ENCODE measurements around the gene SMARCA5. TPM values are rescaled to one million over a fixed set of nuclear protein-coding genes. Genes with fewer than 3 reads are reported as not detected.

SMARCA5 gene
- total RNA-seq, 1 experiment from 2014 or later, result 77.1 TPM

- BruUV-seq (replicated peaks), result no TSS peak
- CTCF ChIA-PET, result no interaction called here
Measured at GRCh38 chr4:143598816-143599215, 85.3 kb downstream of the SMARCA5 start.

GRCh38 chr4:143599827-143600226 is 86.3 kb downstream of the SMARCA5 start:
- Histone ChIP-seq H3K27me3 (replicated peaks; ENCODE audit: insufficient read depth, low read depth, low read length, poor library complexity) (no peaks in the 10 kb centered on the region), H3K9me3 (ENCODE audit: low read depth, low read length, poor library complexity, severe bottlenecking) (no peaks in the 10 kb centered on the region), H3K27ac (ENCODE audit: low read depth, low read length, poor library complexity, severe bottlenecking) (no peak overlapping the region), H3K4me1 (ENCODE audit: insufficient read depth, low read length, poor library complexity, severe bottlenecking) (no peaks in the 10 kb centered on the region), H3K4me3 (ENCODE audit: low read depth, low read length, poor library complexity, severe bottlenecking) (no peak overlapping the region), H3K36me3 (ENCODE audit: insufficient read depth, low read length, poor library complexity, severe bottlenecking) (no peaks in the 10 kb centered on the region)
- ChIA-PET POLR2A (ENCODE audit: low non-redundant PET) (no interaction called here), CTCF (no interaction called here)
- no peak for DNase-seq (ENCODE audit: low spot score)
- no peak for TF ChIP-seq CTCF (conservative IDR thresholded peaks at IDR 0.05; ENCODE audit: low read depth, low read length)
- no peak for TF ChIP-seq EZH2 (IDR thresholded peaks at IDR 0.05; ENCODE audit: borderline replicate concordance, low read depth, low read length, poor library complexity, severe bottlenecking)
- no TSS peak for BruUV-seq (replicated peaks)
- intact Hi-C loops (cut with micrococcal nuclease; ENCODE audit: unreplicated experiment), result no loop called here

More at GRCh38 chr4:143598816-143599215, 85.3 kb downstream of the SMARCA5 start:
- H3K9me3 ChIP-seq (ENCODE audit: low read depth, low read length, poor library complexity, severe bottlenecking), result no peaks in the 10 kb centered on the region
- no peaks in the 10 kb centered on the region for H3K36me3 ChIP-seq (ENCODE audit: insufficient read depth, low read length, poor library complexity, severe bottlenecking)
- H3K4me1 ChIP-seq (ENCODE audit: insufficient read depth, low read length, poor library complexity, severe bottlenecking), result no peaks in the 10 kb centered on the region
- no peak for DNase-seq (ENCODE audit: low spot score)
- POLR2A ChIA-PET (ENCODE audit: low non-redundant PET), result no interaction called here
- TF ChIP-seq CTCF (conservative IDR thresholded peaks at IDR 0.05; ENCODE audit: low read depth, low read length) (no peak), EZH2 (IDR thresholded peaks at IDR 0.05; ENCODE audit: borderline replicate concordance, low read depth, low read length, poor library complexity, severe bottlenecking) (no peak)
- no peak overlapping the region for H3K4me3 ChIP-seq (ENCODE audit: low read depth, low read length, poor library complexity, severe bottlenecking)
- intact Hi-C loops (cut with micrococcal nuclease; ENCODE audit: unreplicated experiment), result no loop called here
- H3K27me3 ChIP-seq (replicated peaks; ENCODE audit: insufficient read depth, low read depth, low read length, poor library complexity), result no peaks in the 10 kb centered on the region
- no peak overlapping the region for H3K27ac ChIP-seq (ENCODE audit: low read depth, low read length, poor library complexity, severe bottlenecking)

GRCh38 chr4:143606480-143606879 is 93.0 kb downstream of the SMARCA5 start:
- no peaks in the 10 kb centered on the region for H3K36me3 ChIP-seq (ENCODE audit: insufficient read depth, low read length, poor library complexity, severe bottlenecking)
- ChIA-PET POLR2A (ENCODE audit: low non-redundant PET) (no interaction called here), CTCF (no interaction called here)
- intact Hi-C loops (cut with micrococcal nuclease; ENCODE audit: unreplicated experiment), result no loop called here
- H3K4me3 ChIP-seq (ENCODE audit: low read depth, low read length, poor library complexity, severe bottlenecking), result no peak overlapping the region
- no peak for TF ChIP-seq EZH2 (IDR thresholded peaks at IDR 0.05; ENCODE audit: borderline replicate concordance, low read depth, low read length, poor library complexity, severe bottlenecking)
- no peak for TF ChIP-seq CTCF (conservative IDR thresholded peaks at IDR 0.05; ENCODE audit: low read depth, low read length)
- BruUV-seq (replicated peaks), result no TSS peak
- no peaks in the 10 kb centered on the region for H3K27me3 ChIP-seq (replicated peaks; ENCODE audit: insufficient read depth, low read depth, low read length, poor library complexity)
- no peaks in the 10 kb centered on the region for H3K9me3 ChIP-seq (ENCODE audit: low read depth, low read length, poor library complexity, severe bottlenecking)
- no peaks in the 10 kb centered on the region for H3K4me1 ChIP-seq (ENCODE audit: insufficient read depth, low read length, poor library complexity, severe bottlenecking)
- H3K27ac ChIP-seq (ENCODE audit: low read depth, low read length, poor library complexity, severe bottlenecking), result no peak overlapping the region
- no peak for DNase-seq (ENCODE audit: low spot score)

Other genes with a start within 250 kb of the SMARCA5 start
- 27.6 and 32.8 TPM in 2 replicates for gene GAB1, start 176.8 kb upstream of the SMARCA5 start, total RNA-seq (2021)
- gene FREM3, start 187.0 kb downstream of the SMARCA5 start, total RNA-seq (2021), result not detected in 2 replicates

Measured in A673 (cell line).